Muscle layer of colon (tissue), 2 donors: Measurements from ENCODE around the gene TUBA3D.
"Not testable (repeated sequence)": the region's sequence is repeated elsewhere in the genome, so short reads cannot be mapped to it uniquely, and the experiment has no call there.

Experiments used
- H3K27ac ChIP-seq: one replicate; pipeline ENCODE4 v1.7.0; 2013; ENCODE audit warnings: low read depth, mild to moderate bottlenecking, low read length, moderate library complexity
- H3K27me3 ChIP-seq, 2 donors: one replicate each; pipeline ENCODE4 v1.7.0; 2013; ENCODE audit warnings: low read length in 2 of 2, mild to moderate bottlenecking in 2 of 2; ENCODE audit not compliant: insufficient read depth in 2 of 2, control insufficient read depth in 1 of 2
- H3K36me3 ChIP-seq: one replicate; pipeline ENCODE4 v1.7.0; 2013; ENCODE audit warnings: mild to moderate bottlenecking, low read length; ENCODE audit not compliant: insufficient read depth
- H3K4me1 ChIP-seq: one replicate; pipeline ENCODE4 v1.7.0; 2013; ENCODE audit warnings: mild to moderate bottlenecking, low read length; ENCODE audit not compliant: insufficient read depth
- H3K4me3 ChIP-seq, 2 donors: one replicate each; pipeline ENCODE4 v1.7.0; 2013; ENCODE audit warnings: low read length in 2 of 2, low read depth in 1 of 2, mild to moderate bottlenecking in 1 of 2, moderate library complexity in 1 of 2
- H3K9ac ChIP-seq: one replicate; pipeline ENCODE4 v1.7.0; 2013; ENCODE audit warnings: low read length
- H3K9me3 ChIP-seq: one replicate; pipeline ENCODE4 v1.7.0; 2013; ENCODE audit warnings: mild to moderate bottlenecking, low read length
- donor health status: abdominal sarcoma.
- donor health status: Adenocarcinoma of cecum.

Gene TUBA3D

DNA sequence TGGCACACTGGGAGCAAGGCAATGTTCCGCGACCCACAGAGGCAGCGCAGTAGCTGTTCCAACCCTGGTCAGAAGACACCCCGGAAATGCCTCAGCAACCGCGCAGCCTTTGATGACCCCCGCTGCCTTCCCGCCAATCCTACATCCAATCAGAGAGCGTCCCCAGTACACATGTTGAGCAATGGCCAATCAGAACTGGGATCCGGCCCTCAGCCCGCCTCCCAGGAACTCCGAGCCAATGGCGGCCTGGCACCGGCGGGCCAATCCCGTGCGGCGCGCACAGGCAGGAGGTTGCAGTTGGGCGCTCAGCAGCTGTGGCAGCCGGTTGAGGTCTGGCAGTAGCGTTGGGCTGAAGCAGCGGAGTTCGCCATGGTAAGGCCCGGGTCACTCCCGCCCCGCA, at the start of gene TUBA3D:
Gene TUBA3D (plus strand): TSS at position 289 of the 400 bp plus-strand sequence. CDS start 81 bp downstream, at position 370.
- Histone ChIP-seq H3K9ac (no peak within 1 kb of the TSS), H3K27ac (no peak within 1 kb of the TSS), H3K27me3 (no peaks in the 10 kb centered on the region), H3K4me3 (no peak within 1 kb of the TSS), H3K36me3 (no peaks in the 10 kb centered on the region), H3K9me3 (no peaks in the 10 kb centered on the region), H3K4me1 (no peaks in the 10 kb centered on the region)

DNA sequence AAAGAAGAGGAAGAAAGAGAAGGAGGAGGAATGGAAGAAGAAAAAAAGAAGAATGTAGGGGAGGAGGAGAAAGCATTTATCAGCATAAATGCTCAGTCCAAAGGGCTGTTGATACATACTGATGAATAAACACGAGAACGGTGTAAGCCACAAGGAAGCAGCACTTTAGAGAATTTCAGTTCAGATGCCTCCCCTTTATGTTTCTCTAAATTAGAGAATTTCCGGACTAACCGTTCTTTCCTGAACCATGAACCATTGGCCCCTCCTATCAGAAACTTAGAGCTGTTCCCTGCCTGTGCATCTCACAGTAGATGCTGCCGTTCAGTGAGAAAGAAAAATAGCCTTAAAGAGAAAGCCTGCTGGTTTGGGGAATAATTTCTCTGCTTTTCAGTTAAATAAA, 49.2 kb upstream of the TUBA3D start:
- H3K36me3 ChIP-seq = no peaks in the 10 kb centered on the region
- H3K27me3 ChIP-seq = peaks cover 11 to 22% of the 10 kb centered on the region in 2 donors
- H3K9me3 ChIP-seq = no peaks in the 10 kb centered on the region
- no peaks in the 10 kb centered on the region for H3K4me1 ChIP-seq
- no peak overlapping the region for H3K9ac ChIP-seq
- no peak overlapping the region for H3K4me3 ChIP-seq
- no peak overlapping the region for H3K27ac ChIP-seq

GRCh38 chr2:131431336-131431735, 44.6 kb upstream of the TUBA3D start:
- peaks cover under 1 to 11% of the 10 kb centered on the region in 2 donors for H3K27me3 ChIP-seq

GRCh38 chr2:131440742-131441468, 35.0 kb upstream of the TUBA3D start:
- not testable (repeated sequence) for H3K9ac ChIP-seq, H3K36me3 ChIP-seq, H3K4me1 ChIP-seq, H3K9me3 ChIP-seq, H3K27me3 ChIP-seq, H3K27ac ChIP-seq, H3K4me3 ChIP-seq

More at GRCh38 chr2:131431336-131431735, 44.6 kb upstream of the TUBA3D start:
- H3K4me1 ChIP-seq = no peaks in the 10 kb centered on the region
- H3K9ac ChIP-seq = no peak overlapping the region
- no peaks in the 10 kb centered on the region for H3K36me3 ChIP-seq
- H3K9me3 ChIP-seq = no peaks in the 10 kb centered on the region
- H3K27ac ChIP-seq = no peak overlapping the region
- H3K4me3 ChIP-seq = no peak overlapping the region

DNA sequence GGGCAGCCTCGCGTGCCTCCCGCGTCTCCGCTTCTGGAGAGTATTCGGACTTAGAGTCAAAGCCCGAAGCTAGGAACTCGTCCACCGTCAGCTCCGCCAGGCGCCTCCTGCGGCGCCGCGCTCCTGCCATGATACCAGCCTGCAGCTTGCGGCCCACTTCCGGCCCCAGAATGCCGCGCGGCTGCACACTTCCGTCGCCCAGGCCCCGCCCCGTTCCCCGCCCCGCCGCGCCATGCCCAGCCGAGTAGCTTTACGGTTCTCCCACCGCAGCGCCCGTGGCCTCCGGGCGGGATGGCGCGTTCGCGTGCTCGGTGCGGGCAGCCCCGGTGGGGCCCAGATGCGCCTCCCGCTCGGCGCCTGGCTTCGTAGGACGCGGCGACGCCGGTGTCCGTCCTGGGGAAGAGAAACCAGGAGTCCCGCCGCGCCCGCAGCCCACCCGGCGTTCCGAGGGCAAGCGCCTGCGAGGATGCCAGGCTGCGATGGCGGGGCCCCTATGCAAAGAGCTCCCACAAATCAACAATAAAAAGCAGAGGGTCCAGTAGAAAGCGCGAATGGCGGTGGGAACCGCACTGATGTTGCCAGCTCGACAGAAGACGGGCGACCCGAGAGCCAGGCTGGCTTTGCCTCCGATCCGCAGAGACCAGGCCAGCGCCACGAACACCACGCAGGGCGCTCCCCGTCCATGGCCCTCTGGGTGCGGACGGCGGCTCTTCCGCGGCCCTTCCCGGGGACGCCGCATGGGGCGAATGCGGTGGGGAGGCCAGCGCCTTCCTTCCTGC, 31.0 kb upstream of the TUBA3D start:
- not testable (repeated sequence) for H3K9me3 ChIP-seq, H3K4me1 ChIP-seq, H3K9ac ChIP-seq, H3K36me3 ChIP-seq, H3K27ac ChIP-seq, H3K4me3 ChIP-seq, H3K27me3 ChIP-seq

- H3K27me3 ChIP-seq, H3K4me3 ChIP-seq, H3K36me3 ChIP-seq, H3K27ac ChIP-seq, H3K4me1 ChIP-seq, H3K9me3 ChIP-seq, H3K9ac ChIP-seq: not testable (repeated sequence)
Measured at GRCh38 chr2:131445515-131445797, 30.5 kb upstream of the TUBA3D start.

GRCh38 chr2:131445896-131446295, 30.0 kb upstream of the TUBA3D start:
- Histone ChIP-seq H3K9ac (no peak overlapping the region), H3K27ac (no peak overlapping the region), H3K27me3 (no peaks in the 10 kb centered on the region)

DNA sequence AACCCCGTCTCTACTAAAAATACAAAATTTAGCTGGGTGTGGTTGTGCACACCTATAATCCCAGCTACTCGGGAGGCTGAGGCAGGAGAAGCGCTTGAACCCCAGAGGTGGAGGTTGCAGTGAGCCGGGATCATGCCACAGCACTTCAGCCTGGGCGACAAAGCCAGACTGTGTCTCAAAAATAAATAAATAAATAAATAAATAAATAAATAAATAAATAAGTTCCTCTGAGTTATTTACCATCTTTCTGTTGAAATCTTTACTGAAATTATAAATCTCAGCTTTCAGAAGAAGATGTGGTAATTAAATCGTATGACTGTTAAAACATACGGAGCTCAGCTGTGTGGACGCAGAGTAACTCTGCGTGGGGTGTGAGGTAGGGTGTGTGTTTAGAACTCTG, 27.9 kb upstream of the TUBA3D start:
- not testable (repeated sequence) for H3K4me1 ChIP-seq, H3K36me3 ChIP-seq, H3K27me3 ChIP-seq, H3K4me3 ChIP-seq, H3K27ac ChIP-seq, H3K9ac ChIP-seq, H3K9me3 ChIP-seq

More at GRCh38 chr2:131445896-131446295, 30.0 kb upstream of the TUBA3D start:
- Histone ChIP-seq H3K4me1 (no peaks in the 10 kb centered on the region), H3K9me3 (no peaks in the 10 kb centered on the region), H3K36me3 (no peaks in the 10 kb centered on the region), H3K4me3 (no peak overlapping the region)

DNA sequence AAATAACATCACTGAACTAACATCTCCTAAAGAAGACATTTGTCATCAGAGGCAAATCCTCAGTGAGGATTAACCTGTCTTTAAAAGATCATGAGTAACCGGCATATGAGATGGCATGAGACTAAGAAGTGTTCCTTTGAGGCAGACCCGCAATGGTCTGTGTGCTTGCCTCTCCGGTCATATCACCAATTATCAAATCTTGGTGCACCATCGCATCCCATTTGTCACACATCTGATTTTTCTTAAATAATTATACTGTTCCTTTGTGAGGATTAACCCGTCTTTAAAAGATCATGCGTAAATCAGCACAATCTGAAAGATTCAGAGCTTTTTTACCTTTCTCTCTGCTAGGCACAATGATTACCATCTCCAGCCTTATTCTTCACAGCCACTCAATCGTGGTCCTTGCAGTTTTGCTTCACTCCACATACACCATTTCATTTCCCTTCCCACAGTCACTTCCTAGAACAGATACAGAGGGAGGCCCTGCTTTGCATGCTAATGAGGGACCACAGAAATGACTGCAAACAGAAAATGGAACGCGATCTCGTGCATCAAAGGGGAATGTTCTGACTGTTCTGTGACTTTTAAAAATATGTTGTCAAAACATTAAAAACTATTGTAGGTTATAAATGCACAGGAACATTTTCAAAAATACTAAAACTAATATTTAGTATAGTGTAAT, 24.5 kb upstream of the TUBA3D start:
- not testable (repeated sequence) for H3K27ac ChIP-seq, H3K4me3 ChIP-seq, H3K36me3 ChIP-seq, H3K27me3 ChIP-seq, H3K9ac ChIP-seq, H3K4me1 ChIP-seq, H3K9me3 ChIP-seq

DNA sequence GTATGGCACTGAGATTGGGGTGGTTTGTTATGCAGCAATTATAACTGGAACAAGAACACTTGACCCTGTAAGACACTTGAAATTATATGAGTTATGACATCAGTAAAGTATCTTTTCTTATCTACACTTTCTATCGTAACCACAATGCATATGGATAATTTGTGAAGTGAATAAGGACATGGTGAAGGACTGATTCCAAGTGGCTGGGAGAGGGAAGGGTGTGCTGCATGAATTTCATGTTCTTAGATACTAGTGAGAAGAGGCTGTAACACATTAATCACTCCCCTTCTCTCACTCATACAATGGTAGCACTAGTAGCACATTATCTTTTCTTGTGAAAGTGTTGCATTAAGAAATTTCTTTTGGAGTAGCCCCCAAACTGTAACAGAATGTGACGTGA, 21.0 kb upstream of the TUBA3D start:
- not testable (repeated sequence) for H3K27ac ChIP-seq, H3K27me3 ChIP-seq, H3K4me3 ChIP-seq, H3K9ac ChIP-seq, H3K4me1 ChIP-seq, H3K36me3 ChIP-seq, H3K9me3 ChIP-seq

DNA sequence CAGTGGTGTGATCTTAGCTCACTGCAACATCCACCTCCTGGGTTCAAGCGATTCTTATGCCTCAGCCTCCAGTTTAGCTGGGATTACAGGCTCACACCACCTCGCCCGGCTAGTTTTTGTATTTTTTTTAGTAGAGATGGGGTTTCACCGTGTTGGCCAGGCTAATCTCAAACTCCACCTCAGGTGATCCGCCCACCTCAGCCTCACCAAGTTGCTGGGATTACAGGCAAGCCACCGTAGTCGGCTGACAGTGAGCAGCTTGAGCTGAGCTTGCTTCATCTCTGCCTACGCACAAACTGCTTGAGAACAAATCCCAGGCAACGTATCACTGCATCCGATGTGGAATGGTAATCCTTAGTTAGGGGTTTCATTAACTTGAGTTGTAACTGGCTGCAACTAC, 8.2 kb upstream of the TUBA3D start:
- H3K4me1 ChIP-seq, H3K36me3 ChIP-seq, H3K4me3 ChIP-seq, H3K27me3 ChIP-seq, H3K9ac ChIP-seq, H3K9me3 ChIP-seq, H3K27ac ChIP-seq: not testable (repeated sequence)
